MM.1S (cell line): Measurements from ENCODE around the gene KRT73.

Experiments used
- DNase-seq: peaks from one replicate; pipeline ENCODE4 v3.0.0-alpha.2; 2015
- H2AFZ ChIP-seq: fragments of 300-600 bp; sonication (generic); 2 replicates; pipeline ENCODE4 v1.6.0; 2016; ENCODE audit warnings: antibody characterized with exemption, low read length
- H3F3A ChIP-seq: fragments of 300-600 bp; sonication (generic); 2 replicates; pipeline ENCODE4 v1.6.1; 2016; ENCODE audit warnings: mild to moderate bottlenecking, antibody characterized with exemption, low read length, moderate library complexity, mixed read lengths; ENCODE audit not compliant: insufficient read depth
- H3K27ac ChIP-seq: fragments of 300-600 bp; sonication (generic); 2 replicates; pipeline ENCODE4 v1.5.1; 2016; ENCODE audit warnings: mild to moderate bottlenecking, low read length
- H3K27me3 ChIP-seq: fragments of 300-600 bp; sonication (generic); replicated peaks from 2 replicates; pipeline ENCODE4 v1.6.0; 2016; ENCODE audit warnings: low read length; ENCODE audit not compliant: insufficient read depth
- H3K36me3 ChIP-seq: fragments of 300-600 bp; sonication (generic); replicated peaks from 2 replicates; pipeline ENCODE4 v1.6.1; 2016; ENCODE audit warnings: mild to moderate bottlenecking, low read length, mixed read lengths; ENCODE audit not compliant: insufficient read depth
- H3K4me1 ChIP-seq: fragments of 300-600 bp; sonication (generic); 2 replicates; pipeline ENCODE4 v1.6.1; 2016; ENCODE audit warnings: low read length, mixed read lengths
- H3K4me2 ChIP-seq: fragments of 300-600 bp; sonication (generic); 2 replicates; pipeline ENCODE4 v1.6.0; 2016; ENCODE audit warnings: low read depth, low read length
- H3K4me3 ChIP-seq: fragments of 300-600 bp; sonication (generic); 2 replicates; pipeline ENCODE4 v1.5.1; 2016; ENCODE audit warnings: low read length, mixed read lengths
- H3K79me2 ChIP-seq: fragments of 300-600 bp; sonication (generic); 2 replicates; pipeline ENCODE4 v1.6.1; 2016; ENCODE audit warnings: mixed run types, low read length, mixed read lengths
- H3K9ac ChIP-seq: fragments of 300-600 bp; sonication (generic); 2 replicates; pipeline ENCODE4 v1.6.1; 2016; ENCODE audit warnings: low read length, mixed read lengths
- H3K9me2 ChIP-seq: fragments of 300-600 bp; sonication (generic); replicated peaks from 2 replicates; pipeline ENCODE4 v1.6.1; 2016; ENCODE audit warnings: mild to moderate bottlenecking, low read length, mixed read lengths; ENCODE audit not compliant: insufficient read depth
- H3K9me3 ChIP-seq: fragments of 300-600 bp; sonication (generic); replicated peaks from 2 replicates; pipeline ENCODE4 v1.6.1; 2016; ENCODE audit warnings: mild to moderate bottlenecking, low read length, mixed read lengths; ENCODE audit not compliant: insufficient read depth
- H4K20me1 ChIP-seq: fragments of 300-600 bp; sonication (generic); 2 replicates; pipeline ENCODE4 v1.6.1; 2016; ENCODE audit warnings: mild to moderate bottlenecking, low read length, moderate library complexity, mixed read lengths; ENCODE audit not compliant: insufficient read depth
- EZH2 ChIP-seq: fragments of 300-600 bp; sonication (generic); optimal IDR thresholded peaks from 2 replicates; pipeline ENCODE3; 2017; ENCODE audit warnings: low read depth, mild to moderate bottlenecking, antibody characterized with exemption, low read length, mixed read lengths
- EZH2phosphoT487 ChIP-seq: fragments of 300-600 bp; sonication (generic); IDR thresholded peaks from 2 replicates; pipeline ENCODE4 v1.6.1; 2018; ENCODE audit warnings: antibody characterized with exemption, low read length
- TF ChIP-seq, protein P1 (sequence below): fragments of 300-600 bp; sonication (generic); IDR thresholded peaks from 2 replicates; pipeline ENCODE4 v1.5.1; 2016; ENCODE audit warnings: antibody characterized with exemption, low read length, mixed read lengths

The KRT73 gene

GRCh38 chr12:52559979-52560378, 58.4 kb downstream of the KRT73 start:
- TF ChIP-seq, protein P1, sequence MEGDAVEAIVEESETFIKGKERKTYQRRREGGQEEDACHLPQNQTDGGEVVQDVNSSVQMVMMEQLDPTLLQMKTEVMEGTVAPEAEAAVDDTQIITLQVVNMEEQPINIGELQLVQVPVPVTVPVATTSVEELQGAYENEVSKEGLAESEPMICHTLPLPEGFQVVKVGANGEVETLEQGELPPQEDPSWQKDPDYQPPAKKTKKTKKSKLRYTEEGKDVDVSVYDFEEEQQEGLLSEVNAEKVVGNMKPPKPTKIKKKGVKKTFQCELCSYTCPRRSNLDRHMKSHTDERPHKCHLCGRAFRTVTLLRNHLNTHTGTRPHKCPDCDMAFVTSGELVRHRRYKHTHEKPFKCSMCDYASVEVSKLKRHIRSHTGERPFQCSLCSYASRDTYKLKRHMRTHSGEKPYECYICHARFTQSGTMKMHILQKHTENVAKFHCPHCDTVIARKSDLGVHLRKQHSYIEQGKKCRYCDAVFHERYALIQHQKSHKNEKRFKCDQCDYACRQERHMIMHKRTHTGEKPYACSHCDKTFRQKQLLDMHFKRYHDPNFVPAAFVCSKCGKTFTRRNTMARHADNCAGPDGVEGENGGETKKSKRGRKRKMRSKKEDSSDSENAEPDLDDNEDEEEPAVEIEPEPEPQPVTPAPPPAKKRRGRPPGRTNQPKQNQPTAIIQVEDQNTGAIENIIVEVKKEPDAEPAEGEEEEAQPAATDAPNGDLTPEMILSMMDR: no peak
- TF ChIP-seq EZH2 (no peak), EZH2phosphoT487 (no peak)
- no peak overlapping the region for H3K27ac ChIP-seq
- H3K4me2 ChIP-seq: no peak overlapping the region
- H3K9ac ChIP-seq: no peak overlapping the region
- H2AFZ ChIP-seq: no peak overlapping the region
- H3K79me2 ChIP-seq: no peaks in the 10 kb centered on the region
- no peaks in the 10 kb centered on the region for H3F3A ChIP-seq
- no peaks in the 10 kb centered on the region for H3K36me3 ChIP-seq
- no peaks in the 10 kb centered on the region for H3K9me2 ChIP-seq
- no peak for DNase-seq
- no peaks in the 10 kb centered on the region for H4K20me1 ChIP-seq
- no peaks in the 10 kb centered on the region for H3K4me1 ChIP-seq
- no peak overlapping the region for H3K4me3 ChIP-seq
- H3K9me3 ChIP-seq: no peaks in the 10 kb centered on the region
- peaks cover 86% of the 10 kb centered on the region for H3K27me3 ChIP-seq

DNA sequence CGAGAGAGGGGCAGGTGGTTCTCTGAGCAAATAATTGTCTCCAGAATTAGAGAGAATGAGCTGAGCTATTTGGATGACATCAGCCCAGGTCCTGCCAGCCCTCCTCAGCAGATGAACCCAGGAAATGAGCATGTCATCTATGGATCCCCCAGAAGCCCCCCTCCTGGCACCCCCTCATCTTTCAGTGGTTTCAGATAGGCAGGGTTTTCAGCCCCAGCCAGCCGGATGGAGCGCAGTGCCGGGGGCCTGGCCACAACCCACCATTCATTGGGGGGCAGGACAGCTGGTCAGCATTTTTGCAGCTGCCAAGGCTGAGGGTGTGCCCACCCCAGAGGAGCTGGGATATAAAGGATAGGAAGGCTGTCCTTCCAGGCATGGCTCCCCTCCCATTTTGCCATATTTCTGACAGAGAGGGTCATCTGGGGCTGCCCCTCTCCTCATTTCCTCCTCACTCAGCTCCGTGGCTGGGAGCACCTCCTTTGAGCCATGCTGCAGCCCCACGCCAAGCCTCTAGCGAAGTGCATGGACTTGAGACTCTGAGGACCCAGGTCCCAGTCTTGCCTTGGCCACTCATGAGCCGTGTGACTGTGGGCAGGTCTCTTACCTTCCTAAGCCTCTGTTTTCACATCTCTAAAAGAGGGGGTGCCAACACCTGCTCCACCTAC, 59.4 kb downstream of the KRT73 start:
- Histone ChIP-seq H3K4me1 (no peaks in the 10 kb centered on the region), H3F3A (no peaks in the 10 kb centered on the region), H3K79me2 (no peaks in the 10 kb centered on the region), H3K36me3 (no peaks in the 10 kb centered on the region), H3K27me3 (peaks cover 87% of the 10 kb centered on the region), H3K27ac (no peak overlapping the region), H3K4me3 (no peak overlapping the region), H3K4me2 (no peak overlapping the region), H3K9me2 (no peaks in the 10 kb centered on the region), H2AFZ (no peak overlapping the region), H3K9ac (no peak overlapping the region), H4K20me1 (no peaks in the 10 kb centered on the region), H3K9me3 (no peaks in the 10 kb centered on the region)
- no peak for TF ChIP-seq EZH2
- TF ChIP-seq EZH2phosphoT487: no peak
- TF ChIP-seq, protein P1: no peak
- no peak for DNase-seq
